HFFc6 (cell line): ENCODE data around the gene HSD17B7. TPM values are rescaled to one million over a fixed set of nuclear protein-coding genes. Genes with fewer than 3 reads are reported as not detected.

Source experiments
- DNase-seq: peaks from one replicate; pipeline ENCODE4 v3.0.0-alpha.2; 2018
- H3K27ac Mint-ChIP-seq: 2 replicates; pipeline ENCODE4 v1.8.0; 2020; ENCODE audit warnings: mild to moderate bottlenecking, mixed read lengths
- H3K27me3 Mint-ChIP-seq: 2 replicates; pipeline ENCODE4 v1.8.0; 2021; ENCODE audit warnings: mild to moderate bottlenecking, moderate library complexity, mixed read lengths; ENCODE audit not compliant: insufficient read depth
- H3K36me3 Mint-ChIP-seq: 2 replicates; pipeline ENCODE4 v1.8.0; 2021; ENCODE audit warnings: low read depth, mixed read lengths
- H3K4me1 Mint-ChIP-seq: 2 replicates; pipeline ENCODE4 v1.8.0; 2020; ENCODE audit warnings: low read depth, mixed read lengths
- H3K4me3 Mint-ChIP-seq: 2 replicates; pipeline ENCODE4 v1.8.0; 2020; ENCODE audit warnings: mild to moderate bottlenecking, moderate library complexity, mixed read lengths
- H3K9me3 Mint-ChIP-seq: 2 replicates; pipeline ENCODE4 v1.8.0; 2020; ENCODE audit warnings: mild to moderate bottlenecking, mixed read lengths
- CTCF ChIP-seq: fragments of 200-600 bp; sonication (generic); IDR thresholded peaks from 2 replicates; pipeline ENCODE4 v1.5.0; 2021; ENCODE audit warnings: antibody characterized with exemption, mild to moderate bottlenecking
- total RNA-seq, 6 experiments: library from RNA; stranded (reverse); fragmentation: NEBNext Ultra II Directional; extraction: Animal tissue kit (Norgen Biotek cat#: 25700); gene quantifications; 2 replicates in 1 of 6; 3 replicates in 5 of 6; pipeline ENCODE4 v1.2.3, GENCODE V29; 2021

Gene HSD17B7
- total RNA-seq, 6 experiments from 2014 or later, result 3.1 to 6.2 (median 4.4) TPM

GRCh38 chr1:162823771-162824525 lies 33.4 kb downstream of the HSD17B7 start:
- H3K36me3 Mint-ChIP-seq, result no peaks in the 10 kb centered on the region
- peaks cover 5% of the 10 kb centered on the region for H3K27me3 Mint-ChIP-seq
- DNase-seq, result peak; percentile 22
- H3K4me3 Mint-ChIP-seq, result no peak overlapping the region
- peaks cover 29% of the 10 kb centered on the region for H3K4me1 Mint-ChIP-seq
- no peak for TF ChIP-seq CTCF
- H3K27ac Mint-ChIP-seq, result no peak overlapping the region
- H3K9me3 Mint-ChIP-seq, result no peaks in the 10 kb centered on the region

DNA sequence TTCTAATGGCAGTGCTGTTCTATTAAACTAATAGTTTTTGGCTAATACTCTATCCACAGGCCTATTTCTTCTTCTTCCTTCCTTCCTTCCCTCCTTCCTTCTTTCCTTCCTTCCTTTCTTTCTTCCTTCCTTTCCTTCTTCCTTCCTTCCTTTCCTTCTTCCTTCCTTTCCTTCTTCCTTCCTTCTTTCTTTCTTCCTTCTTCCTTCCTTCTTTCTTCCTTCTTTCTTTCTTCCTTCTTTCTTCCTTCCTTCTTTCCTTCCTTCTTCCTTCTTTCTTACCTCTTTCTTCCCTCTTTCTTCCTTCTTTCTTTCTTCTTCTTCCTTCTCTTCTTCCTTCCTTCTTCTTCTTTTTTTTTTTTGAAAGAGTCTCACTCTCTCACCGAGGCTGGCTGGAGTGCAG lies 38.8 kb downstream of the HSD17B7 start:
- H3K27ac Mint-ChIP-seq, result no peak overlapping the region
- no peaks in the 10 kb centered on the region for H3K36me3 Mint-ChIP-seq
- no peak for DNase-seq
- no peak overlapping the region for H3K4me3 Mint-ChIP-seq
- H3K4me1 Mint-ChIP-seq, result peaks cover 10% of the 10 kb centered on the region
- no peak for TF ChIP-seq CTCF
- no peaks in the 10 kb centered on the region for H3K9me3 Mint-ChIP-seq
- peaks cover 15% of the 10 kb centered on the region for H3K27me3 Mint-ChIP-seq

- peaks cover 9% of the 10 kb centered on the region; the same call in 1 of the 2 replicates for H3K4me1 Mint-ChIP-seq
- H3K27me3 Mint-ChIP-seq, result peaks cover 18% of the 10 kb centered on the region
- H3K36me3 Mint-ChIP-seq, result no peaks in the 10 kb centered on the region
- H3K27ac Mint-ChIP-seq, result no peak overlapping the region
- H3K4me3 Mint-ChIP-seq, result no peak overlapping the region
- no peak for TF ChIP-seq CTCF
- no peak for DNase-seq
- no peaks in the 10 kb centered on the region for H3K9me3 Mint-ChIP-seq
These were observed 42.0 kb downstream of the HSD17B7 start for GRCh38 chr1:162832470-162832869.

DNA sequence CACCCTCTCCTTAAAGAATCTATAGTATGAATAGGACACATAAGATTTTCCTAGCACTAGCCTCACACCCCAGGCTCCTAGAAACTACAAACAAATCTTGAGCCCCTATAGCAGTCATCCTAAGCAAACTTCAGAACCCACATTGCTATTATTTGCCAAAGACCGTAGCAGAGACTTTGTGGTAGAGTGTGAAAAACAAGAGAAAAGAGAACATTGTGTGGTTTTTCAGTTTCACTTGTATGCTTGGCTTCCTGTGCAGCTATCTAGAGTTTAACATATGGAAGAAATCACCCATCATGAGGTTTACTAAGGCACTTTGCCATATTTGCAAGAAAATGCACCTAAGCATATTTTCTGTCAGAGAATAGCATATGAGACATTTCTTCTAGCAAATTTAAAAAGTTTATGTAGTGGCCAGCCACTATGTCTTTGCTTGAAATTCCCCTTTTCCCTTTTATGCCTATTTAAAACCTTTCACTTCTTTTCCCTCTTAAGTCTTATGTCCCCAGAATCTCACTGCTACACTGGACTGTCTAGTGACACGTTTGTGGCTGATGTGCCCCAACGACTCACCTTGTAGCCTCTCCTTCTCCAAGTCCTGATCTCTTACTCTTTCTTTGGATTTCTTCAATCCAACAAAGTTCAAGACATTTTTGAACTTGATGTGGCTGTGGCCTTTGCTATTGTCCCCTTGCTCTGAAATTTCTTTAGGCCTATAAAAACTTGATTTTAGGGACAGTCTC lies 44.8 kb downstream of the HSD17B7 start:
- peaks cover 20% of the 10 kb centered on the region for H3K4me1 Mint-ChIP-seq
- H3K9me3 Mint-ChIP-seq, result peaks cover 16% of the 10 kb centered on the region
- TF ChIP-seq CTCF, result no peak
- H3K36me3 Mint-ChIP-seq, result peaks cover 6% of the 10 kb centered on the region; the same call in 1 of the 2 replicates
- DNase-seq, result no peak
- H3K27me3 Mint-ChIP-seq, result peaks cover 13% of the 10 kb centered on the region
- H3K27ac Mint-ChIP-seq, result no peak overlapping the region
- no peak overlapping the region for H3K4me3 Mint-ChIP-seq

DNA sequence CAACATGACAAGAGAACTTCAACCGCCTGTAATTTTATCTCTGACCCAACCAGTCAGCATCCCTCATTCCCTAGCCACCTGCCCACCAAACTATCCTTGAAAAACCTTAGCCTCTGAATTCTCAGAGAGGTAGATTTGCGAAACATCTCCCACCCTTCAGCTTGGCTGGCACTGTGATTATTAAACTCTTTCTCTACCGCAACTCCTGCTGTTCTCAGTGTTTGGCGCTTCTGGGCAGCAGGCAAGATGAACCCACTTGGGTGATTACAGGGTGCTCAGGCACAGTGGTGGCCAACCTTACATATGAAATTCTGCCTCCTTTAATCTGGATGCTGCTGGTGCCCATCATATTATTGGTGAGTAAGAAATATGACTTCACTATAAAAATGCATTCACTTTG lies 48.4 kb downstream of the HSD17B7 start:
- peaks cover 11% of the 10 kb centered on the region for H3K4me1 Mint-ChIP-seq
- H3K27me3 Mint-ChIP-seq, result peaks cover 8% of the 10 kb centered on the region
- peaks cover 16% of the 10 kb centered on the region for H3K9me3 Mint-ChIP-seq
- no peak overlapping the region for H3K27ac Mint-ChIP-seq
- peaks cover 6% of the 10 kb centered on the region; the same call in 1 of the 2 replicates for H3K36me3 Mint-ChIP-seq
- DNase-seq, result no peak
- no peak overlapping the region for H3K4me3 Mint-ChIP-seq
- no peak for TF ChIP-seq CTCF
